ENCODE measurements around the gene HAUS2. TPM values are rescaled to one million over a fixed set of nuclear protein-coding genes. Genes with fewer than 3 reads are reported as not detected.

The HAUS2 gene
- total RNA-seq, 1 donor from 2014 or later = 17.6 TPM

- Mint-ChIP-seq H3K4me1 (no peaks in the 10 kb centered on the region), H3K36me3 (peaks cover 22% of the 10 kb centered on the region), H3K27me3 (ENCODE audit: low read depth) (no peaks in the 10 kb centered on the region), H3K27ac (no peak overlapping the region), H3K9me3 (no peaks in the 10 kb centered on the region), H3K4me3 (no peak overlapping the region)
- TF ChIP-seq, protein P1, sequence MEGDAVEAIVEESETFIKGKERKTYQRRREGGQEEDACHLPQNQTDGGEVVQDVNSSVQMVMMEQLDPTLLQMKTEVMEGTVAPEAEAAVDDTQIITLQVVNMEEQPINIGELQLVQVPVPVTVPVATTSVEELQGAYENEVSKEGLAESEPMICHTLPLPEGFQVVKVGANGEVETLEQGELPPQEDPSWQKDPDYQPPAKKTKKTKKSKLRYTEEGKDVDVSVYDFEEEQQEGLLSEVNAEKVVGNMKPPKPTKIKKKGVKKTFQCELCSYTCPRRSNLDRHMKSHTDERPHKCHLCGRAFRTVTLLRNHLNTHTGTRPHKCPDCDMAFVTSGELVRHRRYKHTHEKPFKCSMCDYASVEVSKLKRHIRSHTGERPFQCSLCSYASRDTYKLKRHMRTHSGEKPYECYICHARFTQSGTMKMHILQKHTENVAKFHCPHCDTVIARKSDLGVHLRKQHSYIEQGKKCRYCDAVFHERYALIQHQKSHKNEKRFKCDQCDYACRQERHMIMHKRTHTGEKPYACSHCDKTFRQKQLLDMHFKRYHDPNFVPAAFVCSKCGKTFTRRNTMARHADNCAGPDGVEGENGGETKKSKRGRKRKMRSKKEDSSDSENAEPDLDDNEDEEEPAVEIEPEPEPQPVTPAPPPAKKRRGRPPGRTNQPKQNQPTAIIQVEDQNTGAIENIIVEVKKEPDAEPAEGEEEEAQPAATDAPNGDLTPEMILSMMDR (IDR thresholded peaks at IDR 0.05; ENCODE audit: unreplicated experiment) = no peak
- DNase-seq (ENCODE audit: low spot score in 2 of 2, unreplicated experiment in 2 of 2) = no peak
These were observed 19.7 kb upstream of the HAUS2 start for GRCh38 chr15:42528970-42529369.

GRCh38 chr15:42533246-42533645 lies 15.4 kb upstream of the HAUS2 start:
- DNase-seq (ENCODE audit: low spot score in 2 of 2, unreplicated experiment in 2 of 2) = no peak
- Mint-ChIP-seq H3K9me3 (no peaks in the 10 kb centered on the region), H3K36me3 (peaks cover 22% of the 10 kb centered on the region), H3K4me1 (no peaks in the 10 kb centered on the region), H3K27ac (no peak overlapping the region), H3K27me3 (ENCODE audit: low read depth) (no peaks in the 10 kb centered on the region), H3K4me3 (no peak overlapping the region)
- TF ChIP-seq, protein P1 (IDR thresholded peaks at IDR 0.05; ENCODE audit: unreplicated experiment) = no peak

- Mint-ChIP-seq H3K27me3 (ENCODE audit: low read depth) (no peaks in the 10 kb centered on the region), H3K4me1 (peaks cover 26% of the 10 kb centered on the region), H3K4me3 (no peak overlapping the region), H3K36me3 (peaks cover 8% of the 10 kb centered on the region), H3K27ac (no peak overlapping the region), H3K9me3 (no peaks in the 10 kb centered on the region)
- TF ChIP-seq, protein P1 (IDR thresholded peaks at IDR 0.05; ENCODE audit: unreplicated experiment) = no peak
- no peak for DNase-seq (ENCODE audit: low spot score in 2 of 2, unreplicated experiment in 2 of 2)
These were observed 3.6 kb upstream of the HAUS2 start for GRCh38 chr15:42544853-42545629.

- no peak for DNase-seq (ENCODE audit: low spot score in 2 of 2, unreplicated experiment in 2 of 2)
- no peaks in the 10 kb centered on the region for H3K27me3 Mint-ChIP-seq (ENCODE audit: low read depth)
- H3K9me3 Mint-ChIP-seq = no peaks in the 10 kb centered on the region
These were observed 755 bp upstream of the HAUS2 start for GRCh38 chr15:42547918-42548248.

DNA sequence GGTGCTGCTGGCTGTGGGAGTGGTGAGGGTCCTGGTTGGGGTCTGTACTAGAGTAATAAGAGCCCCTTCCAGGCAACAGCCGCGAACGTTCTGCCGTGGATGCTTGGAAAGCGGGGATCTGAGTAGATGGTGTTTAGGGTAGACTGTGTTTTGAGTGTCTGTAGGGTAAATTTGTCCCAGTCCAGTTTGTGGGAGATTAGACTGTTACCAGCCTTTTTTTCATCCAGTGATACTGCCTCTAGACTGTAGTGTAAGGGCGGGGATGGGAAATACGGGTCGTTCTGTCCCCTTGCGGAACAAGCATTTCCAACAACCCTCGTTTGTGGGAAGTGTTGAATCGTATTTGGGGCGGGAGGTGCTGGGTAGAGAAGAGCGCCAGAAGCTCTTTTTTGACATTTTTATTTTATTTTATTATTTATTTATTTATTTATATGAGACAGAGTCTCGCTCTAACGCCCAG lies 424 bp downstream of the HAUS2 start:
- Mint-ChIP-seq H3K36me3 (peaks cover 2% of the 10 kb centered on the region), H3K4me1 (peaks cover 27% of the 10 kb centered on the region), H3K27me3 (ENCODE audit: low read depth) (no peaks in the 10 kb centered on the region), H3K9me3 (no peaks in the 10 kb centered on the region), H3K27ac (peak overlapping the region; percentile 97), H3K4me3 (peak overlapping the region; percentile 91)
- TF ChIP-seq, protein P1 (IDR thresholded peaks at IDR 0.05; ENCODE audit: unreplicated experiment) = no peak
- no peak for DNase-seq (ENCODE audit: low spot score in 2 of 2, unreplicated experiment in 2 of 2)

More at GRCh38 chr15:42547918-42548248, 755 bp upstream of the HAUS2 start:
- peaks cover 27% of the 10 kb centered on the region for H3K4me1 Mint-ChIP-seq
- H3K4me3 Mint-ChIP-seq = peak overlapping the region; percentile 91
- TF ChIP-seq, protein P1 (IDR thresholded peaks at IDR 0.05; ENCODE audit: unreplicated experiment) = no peak
- peaks cover 6% of the 10 kb centered on the region for H3K36me3 Mint-ChIP-seq
- H3K27ac Mint-ChIP-seq = peak overlapping the region; percentile 97
